HG03439 (cell line): ENCODE measurements around the gene AKR1C3.
"Not testable (repeated sequence)": the region's sequence is repeated elsewhere in the genome, so short reads cannot be mapped to it uniquely, and the experiment has no call there.

Source experiments
- ATAC-seq: cut with Tn5 transposase; IDR thresholded peaks from one replicate; pipeline ENCODE4 v1.9.1; 2021; ENCODE audit warnings: mild to moderate bottlenecking, moderate library complexity; ENCODE audit not compliant: unreplicated experiment

The AKR1C3 gene

DNA sequence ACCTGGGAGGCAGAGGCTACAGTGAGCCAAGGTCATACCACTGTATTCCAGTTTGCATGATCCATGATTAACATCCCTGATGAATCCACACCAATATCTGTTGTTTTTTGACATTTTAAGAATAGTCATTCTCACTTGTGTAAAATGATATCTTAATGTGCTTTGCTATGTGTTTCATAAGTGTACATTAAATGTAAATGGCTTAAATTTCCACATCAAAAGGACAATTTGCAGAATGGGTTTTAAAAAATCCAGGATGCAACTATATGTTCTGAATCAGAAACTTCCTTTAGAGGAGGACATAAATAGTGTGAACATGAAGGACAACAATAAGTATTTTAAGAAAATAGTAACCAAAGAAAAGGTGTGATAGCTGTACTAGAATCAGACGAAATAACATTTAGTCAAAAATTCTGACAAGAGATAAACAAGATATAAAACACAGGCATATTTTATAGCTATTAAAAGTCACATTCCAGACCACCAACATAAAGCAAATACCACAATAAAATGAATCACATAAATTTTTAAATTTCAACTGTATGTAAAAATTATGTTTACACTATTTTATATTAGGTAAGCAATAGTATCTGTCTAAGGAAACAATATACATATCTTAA, 42.4 kb downstream of the AKR1C3 start:
- no peak for ATAC-seq

GRCh38 chr10:5137699-5138098, 43.5 kb downstream of the AKR1C3 start:
- not testable (repeated sequence) for ATAC-seq

GRCh38 chr10:5142199-5142598, 48.0 kb downstream of the AKR1C3 start:
- no peak for ATAC-seq

- ATAC-seq = no peak
Observed at GRCh38 chr10:5143137-5143536, 48.9 kb downstream of the AKR1C3 start.

DNA sequence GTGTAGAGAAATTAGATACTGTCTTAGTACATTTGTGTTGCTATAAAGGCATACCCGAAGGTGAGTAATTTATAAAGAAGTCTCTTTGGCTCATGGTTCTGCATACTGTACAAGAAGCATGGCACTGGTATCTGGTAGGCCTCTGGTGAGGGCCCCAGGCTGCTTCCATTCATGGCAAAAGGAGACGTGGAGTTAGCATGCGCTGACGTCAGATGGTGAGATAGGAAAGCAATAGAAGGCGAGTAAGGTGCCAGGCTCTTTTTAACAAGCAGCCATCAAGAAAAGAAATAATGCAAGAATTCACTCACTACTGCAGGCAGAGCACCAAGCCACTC, 52.7 kb downstream of the AKR1C3 start:
- ATAC-seq = no peak

- ATAC-seq = no peak
Observed at GRCh38 chr10:5147255-5147980, 53.2 kb downstream of the AKR1C3 start.

GRCh38 chr10:5147981-5148677, 53.9 kb downstream of the AKR1C3 start:
- no peak for ATAC-seq

DNA sequence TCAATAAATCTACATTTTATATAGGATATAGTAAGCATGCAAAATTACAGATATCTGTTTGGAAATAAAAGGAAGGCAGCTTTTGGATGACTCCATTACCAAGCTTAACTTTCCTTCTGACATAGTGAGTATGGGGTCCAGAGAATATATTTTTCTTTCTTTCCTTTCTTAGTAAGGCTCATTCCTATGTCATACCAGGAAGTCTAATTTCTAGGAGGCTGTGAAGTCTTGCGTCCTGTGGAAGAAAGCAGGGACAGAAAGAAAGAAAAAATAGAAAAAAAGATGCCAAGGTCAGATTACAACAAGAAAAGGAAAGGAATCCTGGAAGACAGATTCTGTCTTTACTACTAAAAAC, 54.4 kb downstream of the AKR1C3 start:
- ATAC-seq = no peak

- ATAC-seq = no peak
Observed at GRCh38 chr10:5151076-5151475, 56.9 kb downstream of the AKR1C3 start.

DNA sequence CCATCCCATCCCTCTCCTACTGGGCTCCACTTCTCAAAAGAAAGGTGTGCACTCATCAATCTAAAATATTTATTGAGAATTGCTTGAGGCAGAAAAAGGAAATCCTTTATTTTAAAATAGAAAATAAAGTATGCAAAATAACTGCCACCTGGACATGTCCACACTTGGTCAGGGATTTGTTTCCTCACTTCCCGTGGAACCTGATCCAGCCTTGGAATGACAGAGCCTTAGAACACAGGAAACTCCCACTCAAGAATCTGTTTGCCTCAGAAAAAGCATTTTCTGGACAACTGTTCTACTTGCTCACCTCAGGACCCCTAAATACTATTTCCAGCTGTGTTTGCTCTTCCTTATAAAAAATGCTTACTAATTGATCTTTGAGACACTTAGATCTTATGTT, 61.7 kb downstream of the AKR1C3 start:
- ATAC-seq = no peak
